B cell (primary cell): ENCODE measurements around the gene ZNF280D. TPM values are rescaled to one million over a fixed set of nuclear protein-coding genes. Genes with fewer than 3 reads are reported as not detected.

Experiments
- ATAC-seq: fragments of 200-7000 bp; cut with Tn5 transposase; one replicate; pipeline ENCODE4 v1.10.0; 2021; ENCODE audit warnings: low read depth, mild to moderate bottlenecking, moderate number of reproducible peaks, moderate library complexity
- CTCF ChIA-PET: fragments of 350-600 bp; sonication (Branson Sonifier 250); formaldehyde crosslinking; loops from one replicate; lab custom pipeline; 2021; ENCODE audit warnings: antibody characterized with exemption, inconsistent platforms; lab: Charles Lee
- POLR2A ChIA-PET: fragments of 350-600 bp; sonication (Branson Sonifier 250); formaldehyde crosslinking; loops from one replicate; lab custom pipeline; 2021; ENCODE audit warnings: antibody characterized with exemption; lab: Charles Lee
- DNase-seq: peaks from one replicate; pipeline ENCODE4 v3.0.0; 2013
- H2AFZ ChIP-seq: 2 replicates; pipeline ENCODE4 v1.6.1; 2012; ENCODE audit warnings: mild to moderate bottlenecking, low read depth, low read length; ENCODE audit not compliant: insufficient read depth, poor library complexity, severe bottlenecking
- H3K27ac ChIP-seq, 2 donors: 1 replicate in 1 of 2; 2 replicates in 1 of 2; pipeline ENCODE4 v1.5.1; 2012 to 2013; ENCODE audit warnings: low read length in 2 of 2, mild to moderate bottlenecking in 2 of 2, moderate library complexity in 1 of 2
- H3K27me3 ChIP-seq, 4 experiments: fragments of 200-600 bp in 1 of 4; sonication (generic) in 1 of 4; replicated peaks in 1 of 4; 1 replicate in 2 of 4; 2 replicates in 2 of 4; pipeline versions ENCODE4 v1.6.1 to v1.7.0; 2013 to 2016; ENCODE audit warnings: low read length in 3 of 4, mild to moderate bottlenecking in 2 of 4, mixed read lengths in 1 of 4, moderate library complexity in 1 of 4; ENCODE audit not compliant: insufficient read depth in 4 of 4, control insufficient read depth in 3 of 4; ENCODE audit errors: control extremely low read depth in 1 of 4
- H3K36me3 ChIP-seq, 2 experiments: replicated peaks in 1 of 2; 1 replicate in 1 of 2; 2 replicates in 1 of 2; pipeline versions ENCODE4 v1.6.1 to v1.7.1; 2013; ENCODE audit warnings: low read length in 1 of 2; ENCODE audit not compliant: insufficient read depth in 2 of 2, control insufficient read depth in 1 of 2; ENCODE audit errors: control extremely low read depth in 1 of 2, extremely low read depth in 1 of 2
- H3K4me1 ChIP-seq, 2 donors: fragments of 200-600 bp in 1 of 2; sonication (generic) in 1 of 2; 1 replicate in 1 of 2; 2 replicates in 1 of 2; pipeline versions ENCODE4 v1.5.1 to v1.6.1; 2013 to 2017; ENCODE audit warnings: low read length in 2 of 2; ENCODE audit not compliant: control insufficient read depth in 2 of 2, insufficient read depth in 2 of 2
- H3K4me2 ChIP-seq: replicated peaks from 2 replicates; pipeline ENCODE3; 2012; ENCODE audit warnings: mild to moderate bottlenecking, low read depth, low read length; ENCODE audit not compliant: poor library complexity, severe bottlenecking
- H3K4me3 ChIP-seq, 5 experiments: fragments of 200-600 bp in 1 of 5; sonication (generic) in 1 of 5; 1 replicate in 3 of 5; 2 replicates in 2 of 5; pipeline versions ENCODE4 v1.5.1 to v1.7.0; 2011 to 2016; ENCODE audit warnings: low read length in 4 of 5, mild to moderate bottlenecking in 4 of 5, low read depth in 2 of 5, control low read depth in 1 of 5, moderate library complexity in 1 of 5; ENCODE audit not compliant: insufficient read depth in 1 of 5; ENCODE audit errors: control extremely low read depth in 1 of 5, extremely low read depth in 1 of 5
- H3K79me2 ChIP-seq: fragments of 200-600 bp; sonication (generic); one replicate; pipeline ENCODE4 v1.6.0; 2016; ENCODE audit warnings: low read length; ENCODE audit not compliant: control insufficient read depth, insufficient read depth
- H3K9ac ChIP-seq: fragments of 200-600 bp; sonication (generic); 2 replicates; pipeline ENCODE4 v1.6.1; 2017; ENCODE audit warnings: mild to moderate bottlenecking, low read length, moderate library complexity
- H3K9me3 ChIP-seq, 3 donors: one replicate each; pipeline versions ENCODE4 v1.6.1 to v1.7.1; 2013; ENCODE audit warnings: low read length in 2 of 3; ENCODE audit not compliant: control insufficient read depth in 2 of 3, insufficient read depth in 1 of 3; ENCODE audit errors: control extremely low read depth in 1 of 3
- H4K20me1 ChIP-seq: 2 replicates; pipeline ENCODE4 v1.6.0; 2012; ENCODE audit warnings: mild to moderate bottlenecking, low read length; ENCODE audit not compliant: insufficient read depth, control insufficient read depth, poor library complexity, severe bottlenecking
- H3K27ac Mint-ChIP-seq: one replicate; pipeline ENCODE4 v1.8.0; 2021; ENCODE audit warnings: mixed read lengths
- H3K27me3 Mint-ChIP-seq: one replicate; pipeline ENCODE4 v1.8.0; 2021; ENCODE audit warnings: mixed read lengths
- H3K4me1 Mint-ChIP-seq: one replicate; pipeline ENCODE4 v1.8.0; 2021; ENCODE audit warnings: mixed read lengths
- H3K4me3 Mint-ChIP-seq: one replicate; pipeline ENCODE4 v1.8.0; 2021; ENCODE audit warnings: mixed read lengths
- H3K9me3 Mint-ChIP-seq: one replicate; pipeline ENCODE4 v1.8.0; 2022; ENCODE audit warnings: mixed read lengths; ENCODE audit not compliant: insufficient read depth
- CTCF ChIP-seq: fragments of 200-600 bp; IDR thresholded peaks from one replicate; pipeline ENCODE4 v1.8.0; 2022; ENCODE audit warnings: antibody characterized with exemption, mild to moderate bottlenecking
- EZH2 ChIP-seq: IDR thresholded peaks from 2 replicates; pipeline ENCODE4 v1.6.1; 2012; ENCODE audit warnings: borderline replicate concordance, low read depth, mild to moderate bottlenecking, moderate library complexity, low read length; ENCODE audit not compliant: insufficient read depth, poor library complexity, severe bottlenecking
- WGBS: methylation state at CpG from one replicate; pipeline ENCODE4 v1.1.5; 2013; ENCODE audit warnings: missing lambda C conversion rate; ENCODE audit not compliant: insufficient coverage; 5-methylcytosine and 5-hydroxymethylcytosine counted together
- intact Hi-C: fragments of 100-400 bp; cut with micrococcal nuclease; formaldehyde crosslinking; loops from one replicate; pipeline ENCODE4 v1.10.0; 2022
- polyA plus RNA-seq: library from polyadenylated mRNA; depleted of rRNA; stranded (reverse); fragments of >200 nt; gene quantifications from 2 replicates; pipeline ENCODE4 v1.2.3, GENCODE V29; 2012
- total RNA-seq, 2 donors: library from RNA; stranded (reverse); fragments of 120-200 nt in 1 of 2; gene quantifications; 1 replicate in 1 of 2; 2 replicates in 1 of 2; pipeline versions ENCODE4 v1.2.3 to v1.2.4, GENCODE V29; 2013 to 2022

ZNF280D gene
- total and polyA plus RNA-seq, 2 donors (not counting 1 experiment from before 2014, with no cell fraction given), result 14.7 to 68.3 TPM

GRCh38 chr15:56587686-56588085 lies 145.6 kb downstream of the ZNF280D start:
- Histone ChIP-seq H3K4me3 (no peak overlapping the region), H3K4me2 (no peak overlapping the region), H4K20me1 (no peaks in the 10 kb centered on the region), H3K27me3 (no peaks in the 10 kb centered on the region), H3K79me2 (no peaks in the 10 kb centered on the region), H3K9me3 (peaks cover 3 to 23% (median 20%) of the 10 kb centered on the region in 3 donors), H3K27ac (no peak overlapping the region), H3K36me3 (no peaks in the 10 kb centered on the region), H3K9ac (no peak overlapping the region), H3K4me1 (no peaks in the 10 kb centered on the region), H2AFZ (no peak overlapping the region)
- peaks cover 9% of the 10 kb centered on the region for H3K9me3 Mint-ChIP-seq
- no peak for ATAC-seq
- intact Hi-C loops, result no loop called here
- H3K4me1 Mint-ChIP-seq, result no peaks in the 10 kb centered on the region
- ChIA-PET POLR2A (no interaction called here), CTCF (no interaction called here)
- no peaks in the 10 kb centered on the region for H3K27me3 Mint-ChIP-seq
- no peak for DNase-seq
- WGBS, result no CpG with 5 or more reads among the region's 2 CpGs
- no peak overlapping the region for H3K27ac Mint-ChIP-seq
- no peak overlapping the region for H3K4me3 Mint-ChIP-seq
- TF ChIP-seq CTCF, result no peak
- no peak for TF ChIP-seq EZH2

- no peak overlapping the region for H3K27ac ChIP-seq
- POLR2A ChIA-PET, result no interaction called here
- no peaks in the 10 kb centered on the region for H3K4me1 Mint-ChIP-seq
- DNase-seq (no peak), ATAC-seq (no peak)
- no peaks in the 10 kb centered on the region for H3K36me3 ChIP-seq
- CTCF ChIA-PET, result no interaction called here
- H3K4me3 ChIP-seq, result no peak overlapping the region
- no peak overlapping the region for H3K4me2 ChIP-seq
- TF ChIP-seq CTCF (no peak), EZH2 (no peak)
- H3K9me3 ChIP-seq, result peaks cover 3 to 23% (median 20%) of the 10 kb centered on the region in 3 donors
- intact Hi-C loops, result no loop called here
- H4K20me1 ChIP-seq, result no peaks in the 10 kb centered on the region
- peaks cover 9% of the 10 kb centered on the region for H3K9me3 Mint-ChIP-seq
- no peaks in the 10 kb centered on the region for H3K27me3 Mint-ChIP-seq
- no peak overlapping the region for H3K27ac Mint-ChIP-seq
- no peaks in the 10 kb centered on the region for H3K79me2 ChIP-seq
- H3K9ac ChIP-seq, result no peak overlapping the region
- no peak overlapping the region for H2AFZ ChIP-seq
- H3K27me3 ChIP-seq, result no peaks in the 10 kb centered on the region
- H3K4me1 ChIP-seq, result no peaks in the 10 kb centered on the region
- H3K4me3 Mint-ChIP-seq, result no peak overlapping the region
Measured at GRCh38 chr15:56586206-56586605, 147.1 kb downstream of the ZNF280D start.
